SU-DHL-6 (cell line): ENCODE measurements around the gene SVOPL.

Experiments used
- H2AFZ ChIP-seq: fragments of 200-600 bp; sonication (generic); 2 replicates; pipeline ENCODE4 v1.6.1; 2014; ENCODE audit warnings: low read depth, mild to moderate bottlenecking, moderate library complexity, mixed read lengths, antibody characterized with exemption, low read length; ENCODE audit not compliant: severe bottlenecking
- H3F3A ChIP-seq: fragments of 200-600 bp; shearing (Covaris generic); 2 replicates; pipeline ENCODE4 v1.6.0; 2016; ENCODE audit warnings: antibody characterized with exemption, mild to moderate bottlenecking; ENCODE audit not compliant: insufficient read depth
- H3K27ac ChIP-seq: fragments of 200-600 bp; sonication (generic); 2 replicates; pipeline ENCODE4 v1.5.1; 2016; ENCODE audit warnings: low read depth, mild to moderate bottlenecking, low read length, moderate library complexity, mixed read lengths
- H3K27me3 ChIP-seq: fragments of 200-600 bp; sonication (generic), shearing (Covaris generic); 2 replicates; pipeline ENCODE4 v1.6.0; 2014; ENCODE audit warnings: mild to moderate bottlenecking, low read length
- H3K36me3 ChIP-seq: fragments of 200-600 bp; sonication (generic); 2 replicates; pipeline ENCODE4 v1.6.1; 2014; ENCODE audit warnings: mild to moderate bottlenecking, low read length, mixed read lengths
- H3K4me2 ChIP-seq: fragments of 300-600, 200-600 bp; shearing (Covaris generic), sonication (generic); 2 replicates; pipeline ENCODE4 v1.6.0; 2014; ENCODE audit warnings: low read length, low read depth, mild to moderate bottlenecking; ENCODE audit not compliant: poor library complexity, severe bottlenecking
- H3K4me3 ChIP-seq: fragments of 200-600 bp; sonication (generic); 2 replicates; pipeline ENCODE4 v1.5.1; 2014; ENCODE audit warnings: antibody characterized with exemption, low read length, mild to moderate bottlenecking, mixed read lengths; ENCODE audit not compliant: insufficient read depth, poor library complexity, severe bottlenecking
- H3K79me2 ChIP-seq: fragments of 200-600 bp; sonication (generic); 2 replicates; pipeline ENCODE4 v1.6.1; 2014; ENCODE audit warnings: mild to moderate bottlenecking, low read length, moderate library complexity; ENCODE audit not compliant: insufficient read depth
- H3K9ac ChIP-seq: fragments of 200-600 bp; sonication (generic); 2 replicates; pipeline ENCODE4 v1.7.0; 2014; ENCODE audit warnings: mild to moderate bottlenecking, low read length
- H3K9me2 ChIP-seq: fragments of 200-600 bp; sonication (generic); replicated peaks from 2 replicates; pipeline ENCODE4 v1.6.1; 2014; ENCODE audit warnings: low read length; ENCODE audit not compliant: insufficient read depth
- H3K9me3 ChIP-seq: fragments of 200-600 bp; sonication (generic); 2 replicates; pipeline ENCODE4 v1.6.1; 2014; ENCODE audit warnings: low read length, mixed read lengths; ENCODE audit not compliant: insufficient read depth
- H4K20me1 ChIP-seq: fragments of 200-600 bp; sonication (generic); 2 replicates; pipeline ENCODE4 v1.6.1; 2014; ENCODE audit warnings: low read depth, mild to moderate bottlenecking, antibody characterized with exemption, low read length, moderate library complexity, mixed read lengths
- EZH2phosphoT487 ChIP-seq: fragments of 200-600 bp; sonication (generic), shearing (Covaris generic); conservative IDR thresholded peaks from 2 replicates; pipeline ENCODE4 v1.6.1; 2018; ENCODE audit warnings: mild to moderate bottlenecking, antibody characterized with exemption, low read length, moderate library complexity, mixed read lengths
- TF ChIP-seq, protein P1 (sequence below): fragments of 200-600 bp; sonication (generic); IDR thresholded peaks from one replicate; pipeline ENCODE4 v1.5.1; 2017; ENCODE audit warnings: antibody characterized with exemption, mild to moderate bottlenecking, low read length, moderate library complexity; ENCODE audit not compliant: insufficient read depth, poor library complexity, severe bottlenecking

SVOPL gene, protein sequence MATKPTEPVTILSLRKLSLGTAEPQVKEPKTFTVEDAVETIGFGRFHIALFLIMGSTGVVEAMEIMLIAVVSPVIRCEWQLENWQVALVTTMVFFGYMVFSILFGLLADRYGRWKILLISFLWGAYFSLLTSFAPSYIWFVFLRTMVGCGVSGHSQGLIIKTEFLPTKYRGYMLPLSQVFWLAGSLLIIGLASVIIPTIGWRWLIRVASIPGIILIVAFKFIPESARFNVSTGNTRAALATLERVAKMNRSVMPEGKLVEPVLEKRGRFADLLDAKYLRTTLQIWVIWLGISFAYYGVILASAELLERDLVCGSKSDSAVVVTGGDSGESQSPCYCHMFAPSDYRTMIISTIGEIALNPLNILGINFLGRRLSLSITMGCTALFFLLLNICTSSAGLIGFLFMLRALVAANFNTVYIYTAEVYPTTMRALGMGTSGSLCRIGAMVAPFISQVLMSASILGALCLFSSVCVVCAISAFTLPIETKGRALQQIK

DNA sequence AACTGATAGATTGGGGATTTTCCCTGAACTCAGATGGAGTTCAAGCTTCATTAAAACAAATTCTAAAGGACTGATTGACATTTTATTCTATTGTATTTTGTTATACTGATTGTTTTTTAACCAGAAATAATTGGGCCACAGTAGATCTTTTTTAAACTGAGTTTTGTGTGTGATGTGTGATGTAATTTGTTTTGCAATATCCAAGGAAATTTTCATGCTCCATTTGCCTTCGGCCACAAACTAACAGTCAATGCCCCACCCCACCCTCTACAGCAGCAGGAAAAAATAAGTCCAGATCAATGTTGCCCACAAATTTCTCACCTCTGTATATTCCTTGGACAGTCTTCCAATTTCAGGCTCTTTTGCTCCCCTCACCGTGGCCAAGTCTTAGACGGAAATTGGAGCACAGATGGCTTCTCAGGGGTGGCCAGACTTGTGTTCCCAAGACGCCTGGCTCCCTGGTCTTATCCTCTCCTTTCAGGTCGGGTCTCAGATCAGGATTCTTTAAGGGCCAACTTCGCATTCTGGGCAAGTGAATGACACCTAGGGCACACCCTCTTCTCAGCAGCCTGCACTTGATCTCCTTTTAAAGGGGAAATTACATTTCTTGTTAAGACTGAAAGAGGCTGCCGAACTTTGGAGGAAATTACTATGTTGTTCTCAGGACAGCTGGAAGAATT lies at the start of gene SVOPL:
Gene SVOPL, minus strand, starts transcription at position 506 of the 680 bp plus-strand sequence. CDS start 22,317 bp downstream, outside the sequence.
- no peak for TF ChIP-seq EZH2phosphoT487
- TF ChIP-seq, protein P1, sequence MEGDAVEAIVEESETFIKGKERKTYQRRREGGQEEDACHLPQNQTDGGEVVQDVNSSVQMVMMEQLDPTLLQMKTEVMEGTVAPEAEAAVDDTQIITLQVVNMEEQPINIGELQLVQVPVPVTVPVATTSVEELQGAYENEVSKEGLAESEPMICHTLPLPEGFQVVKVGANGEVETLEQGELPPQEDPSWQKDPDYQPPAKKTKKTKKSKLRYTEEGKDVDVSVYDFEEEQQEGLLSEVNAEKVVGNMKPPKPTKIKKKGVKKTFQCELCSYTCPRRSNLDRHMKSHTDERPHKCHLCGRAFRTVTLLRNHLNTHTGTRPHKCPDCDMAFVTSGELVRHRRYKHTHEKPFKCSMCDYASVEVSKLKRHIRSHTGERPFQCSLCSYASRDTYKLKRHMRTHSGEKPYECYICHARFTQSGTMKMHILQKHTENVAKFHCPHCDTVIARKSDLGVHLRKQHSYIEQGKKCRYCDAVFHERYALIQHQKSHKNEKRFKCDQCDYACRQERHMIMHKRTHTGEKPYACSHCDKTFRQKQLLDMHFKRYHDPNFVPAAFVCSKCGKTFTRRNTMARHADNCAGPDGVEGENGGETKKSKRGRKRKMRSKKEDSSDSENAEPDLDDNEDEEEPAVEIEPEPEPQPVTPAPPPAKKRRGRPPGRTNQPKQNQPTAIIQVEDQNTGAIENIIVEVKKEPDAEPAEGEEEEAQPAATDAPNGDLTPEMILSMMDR: no peak
- no peaks in the 10 kb centered on the region for H3F3A ChIP-seq
- H3K4me2 ChIP-seq: no peak within 1 kb of the TSS
- no peaks in the 10 kb centered on the region for H4K20me1 ChIP-seq
- no peaks in the 10 kb centered on the region for H3K36me3 ChIP-seq
- H3K27me3 ChIP-seq: no peaks in the 10 kb centered on the region
- H3K27ac ChIP-seq: no peak within 1 kb of the TSS
- H3K9me2 ChIP-seq: no peaks in the 10 kb centered on the region
- no peaks in the 10 kb centered on the region for H3K79me2 ChIP-seq
- H3K4me3 ChIP-seq: no peak within 1 kb of the TSS
- H3K9ac ChIP-seq: no peak within 1 kb of the TSS
- H3K9me3 ChIP-seq: no peaks in the 10 kb centered on the region
- no peak within 1 kb of the TSS for H2AFZ ChIP-seq

DNA sequence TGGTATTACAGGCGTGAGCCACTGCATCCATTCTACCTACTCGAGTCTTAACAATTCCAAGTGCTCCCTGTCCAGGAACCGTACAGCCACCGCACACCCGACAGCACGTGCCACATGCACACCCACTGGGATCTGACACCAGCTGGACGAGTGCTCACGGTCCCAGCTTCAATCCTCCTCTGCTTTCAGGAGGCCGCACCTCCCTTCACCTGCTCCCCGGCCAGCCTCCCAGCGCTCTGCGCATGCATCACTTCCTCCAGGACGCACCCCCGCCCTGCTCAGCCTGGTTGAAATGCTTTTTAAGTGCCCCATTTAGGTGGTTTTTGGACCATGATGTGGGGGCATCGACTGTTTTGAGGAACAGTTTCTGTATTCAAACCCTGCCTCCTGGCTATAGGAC lies 49.3 kb upstream of the SVOPL start:
- no peaks in the 10 kb centered on the region for H3F3A ChIP-seq
- H3K9ac ChIP-seq: no peak overlapping the region
- H4K20me1 ChIP-seq: no peaks in the 10 kb centered on the region
- no peak overlapping the region for H3K4me2 ChIP-seq
- TF ChIP-seq, protein P1: no peak
- TF ChIP-seq EZH2phosphoT487: no peak
- H2AFZ ChIP-seq: no peak overlapping the region
- no peaks in the 10 kb centered on the region for H3K79me2 ChIP-seq
- H3K9me3 ChIP-seq: no peaks in the 10 kb centered on the region
- H3K27me3 ChIP-seq: no peaks in the 10 kb centered on the region
- no peaks in the 10 kb centered on the region for H3K9me2 ChIP-seq
- no peaks in the 10 kb centered on the region for H3K36me3 ChIP-seq
- no peak overlapping the region for H3K4me3 ChIP-seq
- no peak overlapping the region for H3K27ac ChIP-seq

DNA sequence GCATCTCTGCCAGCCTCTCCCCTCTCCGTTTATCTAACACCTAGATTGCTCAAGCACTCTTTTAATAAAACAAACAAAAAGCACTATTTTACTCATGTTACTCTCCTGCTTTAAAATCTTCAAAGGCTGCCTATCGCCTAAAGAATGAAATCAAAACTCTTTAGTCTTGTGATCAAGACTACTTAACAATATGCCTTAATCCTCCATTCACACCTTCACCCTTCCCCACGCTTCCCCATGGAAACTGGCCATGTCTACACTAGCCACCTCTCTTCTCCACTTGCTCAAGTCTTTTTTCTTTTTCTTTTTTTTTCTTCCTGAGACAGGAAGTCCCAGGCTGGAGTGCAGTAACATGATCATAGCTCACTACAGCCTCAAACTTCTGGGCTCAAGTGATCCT lies 48.8 kb upstream of the SVOPL start:
- no peak overlapping the region for H2AFZ ChIP-seq
- H4K20me1 ChIP-seq: no peaks in the 10 kb centered on the region

More for the DNA sequence above, 48.8 kb upstream of the SVOPL start:
- no peaks in the 10 kb centered on the region for H3K9me3 ChIP-seq
- H3K4me2 ChIP-seq: no peak overlapping the region
- TF ChIP-seq, protein P1: no peak
- no peak for TF ChIP-seq EZH2phosphoT487
- H3K9me2 ChIP-seq: no peaks in the 10 kb centered on the region
- H3F3A ChIP-seq: no peaks in the 10 kb centered on the region
- no peaks in the 10 kb centered on the region for H3K36me3 ChIP-seq
- no peaks in the 10 kb centered on the region for H3K79me2 ChIP-seq
- no peaks in the 10 kb centered on the region for H3K27me3 ChIP-seq
- no peak overlapping the region for H3K9ac ChIP-seq
- no peak overlapping the region for H3K4me3 ChIP-seq
- no peak overlapping the region for H3K27ac ChIP-seq
